Measurements from ENCODE around the gene SERGEF.

Gene SERGEF

DNA sequence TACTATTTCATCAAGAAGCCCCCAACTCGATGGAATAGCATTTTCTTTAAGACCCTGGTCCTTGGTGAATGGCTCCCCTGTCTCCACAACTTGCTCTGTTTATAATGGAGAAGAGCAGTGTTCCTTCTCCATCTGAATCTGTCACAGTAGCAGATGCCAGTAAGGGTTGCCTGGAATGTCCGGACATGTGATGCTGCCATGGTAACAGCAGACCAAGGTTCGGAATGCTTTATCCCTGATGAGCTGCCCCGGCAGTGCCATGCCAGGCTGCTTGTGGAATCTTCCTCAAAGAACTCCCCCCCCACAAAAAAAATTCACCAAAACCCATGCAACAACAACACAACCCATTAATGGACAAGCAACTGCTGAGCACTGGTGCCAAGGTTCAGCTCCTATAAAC, 205.8 kb downstream of the SERGEF start:
- no peak for DNase-seq
- in situ Hi-C loops (cut with HindIII; ENCODE audit: low pct_ligation_motif_present, low pct_unique_long_range_greater_than_20kb, low sequenced_read_pairs): no loop called here

DNA sequence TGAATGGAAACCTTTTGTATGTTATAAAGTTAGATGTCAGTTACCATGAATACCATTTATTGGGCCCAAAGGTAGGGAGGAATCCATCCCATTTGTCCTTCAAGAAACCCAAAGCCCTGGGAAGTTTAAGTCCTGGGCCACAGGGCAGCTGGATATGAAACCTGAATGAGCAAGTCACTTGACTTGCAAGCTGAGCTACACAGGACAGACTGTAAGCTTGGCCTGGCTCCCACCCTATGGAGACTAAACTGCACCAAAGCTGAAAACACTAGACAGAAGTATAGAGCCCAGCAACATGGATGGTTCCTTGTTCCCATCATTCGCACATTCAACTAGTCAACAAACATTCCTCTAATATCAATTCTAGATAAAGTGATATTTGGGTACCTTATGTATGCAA, 207.0 kb downstream of the SERGEF start:
- in situ Hi-C loops (cut with HindIII; ENCODE audit: low pct_ligation_motif_present, low pct_unique_long_range_greater_than_20kb, low sequenced_read_pairs): no loop called here
- no peak for DNase-seq

DNA sequence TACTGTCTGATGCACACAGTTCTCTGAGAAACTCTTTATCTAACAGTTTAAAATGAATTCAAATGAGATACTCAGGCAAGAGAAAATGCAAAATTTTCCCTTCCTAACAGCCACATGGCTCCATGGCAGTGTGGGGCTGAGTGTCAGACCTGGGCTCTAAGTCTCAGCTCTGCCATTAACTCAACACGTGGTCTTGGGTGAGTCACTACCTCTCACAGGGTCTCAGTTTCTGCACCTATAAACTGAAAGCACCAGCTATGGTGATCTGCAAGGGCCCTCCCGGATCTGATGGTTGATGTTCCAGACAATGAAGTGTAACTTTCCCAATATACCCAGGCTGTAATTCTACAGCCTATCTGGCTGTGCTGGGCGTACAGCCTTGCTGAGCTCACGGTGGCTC, 207.8 kb downstream of the SERGEF start:
- no peak for DNase-seq
- in situ Hi-C loops (cut with HindIII; ENCODE audit: low pct_ligation_motif_present, low pct_unique_long_range_greater_than_20kb, low sequenced_read_pairs): no loop called here

GRCh38 chr11:17803754-17804334, 209.0 kb downstream of the SERGEF start:
- no peak for DNase-seq
- in situ Hi-C loops (cut with HindIII; ENCODE audit: low pct_ligation_motif_present, low pct_unique_long_range_greater_than_20kb, low sequenced_read_pairs): no loop called here

- in situ Hi-C loops (cut with HindIII; ENCODE audit: low pct_ligation_motif_present, low pct_unique_long_range_greater_than_20kb, low sequenced_read_pairs): no loop called here
- no peak for DNase-seq
Observed at GRCh38 chr11:17802491-17802890, 210.4 kb downstream of the SERGEF start.

DNA sequence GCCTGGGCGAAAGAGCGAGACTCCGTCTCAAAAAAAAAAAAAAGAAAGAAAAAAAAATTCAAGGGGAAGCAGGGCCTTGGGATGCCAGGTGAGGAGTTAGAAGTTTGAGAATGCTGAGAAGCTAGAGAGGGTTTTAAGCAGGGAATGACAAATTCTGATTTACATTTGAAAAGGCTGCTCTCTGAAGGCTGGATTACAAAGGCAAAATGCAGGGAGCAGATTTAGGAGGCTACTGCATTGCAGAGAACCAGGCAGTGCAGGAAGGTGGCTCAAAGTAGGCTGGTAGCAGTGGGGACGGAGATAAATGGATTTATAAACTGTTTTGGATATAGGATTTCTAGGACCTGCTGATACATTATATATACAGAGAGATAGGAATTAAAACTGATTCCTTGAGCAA, 211.7 kb downstream of the SERGEF start:
- in situ Hi-C loops (cut with HindIII; ENCODE audit: low pct_ligation_motif_present, low pct_unique_long_range_greater_than_20kb, low sequenced_read_pairs): no loop called here
- no peak for DNase-seq

GRCh38 chr11:17799147-17799546, 213.7 kb downstream of the SERGEF start:
- DNase-seq: no peak
- in situ Hi-C loops (cut with HindIII; ENCODE audit: low pct_ligation_motif_present, low pct_unique_long_range_greater_than_20kb, low sequenced_read_pairs): no loop called here

DNA sequence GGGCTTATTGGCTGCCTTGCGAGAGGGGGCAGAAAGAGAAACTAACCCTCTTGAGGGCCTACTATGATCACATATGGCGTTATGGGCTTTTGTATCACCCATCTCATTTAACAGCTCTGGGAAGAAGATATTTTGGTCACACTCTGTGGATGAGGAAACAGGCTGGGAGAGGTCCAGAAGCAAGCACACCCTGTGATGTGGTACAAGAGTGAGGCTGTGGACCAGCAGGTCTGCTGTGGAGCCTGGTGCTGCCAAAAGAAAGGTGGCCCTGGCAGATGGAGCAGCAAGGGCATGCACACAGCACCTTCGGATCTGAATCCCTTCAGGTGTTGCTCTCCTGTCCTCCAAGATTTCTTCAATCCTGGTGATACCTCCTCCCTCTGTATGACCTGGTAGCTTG, 214.1 kb downstream of the SERGEF start:
- in situ Hi-C loops (cut with HindIII; ENCODE audit: low pct_ligation_motif_present, low pct_unique_long_range_greater_than_20kb, low sequenced_read_pairs): no loop called here
- no peak for DNase-seq

- DNase-seq: no peak
- in situ Hi-C loops (cut with HindIII; ENCODE audit: low pct_ligation_motif_present, low pct_unique_long_range_greater_than_20kb, low sequenced_read_pairs): no loop called here
Observed at GRCh38 chr11:17798253-17798652, 214.6 kb downstream of the SERGEF start.

GRCh38 chr11:17796154-17796553, 216.7 kb downstream of the SERGEF start:
- no peak for DNase-seq
- in situ Hi-C loops (cut with HindIII; ENCODE audit: low pct_ligation_motif_present, low pct_unique_long_range_greater_than_20kb, low sequenced_read_pairs): no loop called here

GRCh38 chr11:17794981-17795380, 217.9 kb downstream of the SERGEF start:
- in situ Hi-C loops (cut with HindIII; ENCODE audit: low pct_ligation_motif_present, low pct_unique_long_range_greater_than_20kb, low sequenced_read_pairs): no loop called here
- DNase-seq: no peak

GRCh38 chr11:17793642-17794170, 219.1 kb downstream of the SERGEF start:
- DNase-seq: no peak
- in situ Hi-C loops (cut with HindIII; ENCODE audit: low pct_ligation_motif_present, low pct_unique_long_range_greater_than_20kb, low sequenced_read_pairs): no loop called here

- DNase-seq: no peak
- in situ Hi-C loops (cut with HindIII; ENCODE audit: low pct_ligation_motif_present, low pct_unique_long_range_greater_than_20kb, low sequenced_read_pairs): no loop called here
Observed at GRCh38 chr11:17792161-17792560, 220.7 kb downstream of the SERGEF start.

DNA sequence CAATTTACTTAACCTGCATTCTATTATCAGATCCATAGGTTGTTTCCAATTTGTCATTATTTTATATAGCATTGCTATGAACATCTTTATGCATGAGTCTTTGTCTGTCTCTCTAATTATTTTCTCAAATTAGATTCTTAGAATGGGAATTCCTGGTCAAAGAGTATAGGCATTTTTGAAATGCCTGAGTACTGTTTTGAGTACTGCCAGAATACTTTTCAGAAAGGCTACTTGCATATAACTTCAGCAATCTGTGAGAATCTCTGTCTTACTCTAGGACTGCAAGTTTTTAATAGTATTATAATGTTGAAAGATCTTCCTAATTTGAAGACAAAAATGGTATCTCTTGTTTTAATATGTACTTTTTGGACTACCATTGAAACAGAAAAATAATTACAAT, 221.7 kb downstream of the SERGEF start:
- DNase-seq: no peak
- in situ Hi-C loops (cut with HindIII; ENCODE audit: low pct_ligation_motif_present, low pct_unique_long_range_greater_than_20kb, low sequenced_read_pairs): no loop called here

- no peak for DNase-seq
- in situ Hi-C loops (cut with HindIII; ENCODE audit: low pct_ligation_motif_present, low pct_unique_long_range_greater_than_20kb, low sequenced_read_pairs): no loop called here
Observed at GRCh38 chr11:17790453-17790852, 222.4 kb downstream of the SERGEF start.

- DNase-seq: no peak
- in situ Hi-C loops (cut with HindIII; ENCODE audit: low pct_ligation_motif_present, low pct_unique_long_range_greater_than_20kb, low sequenced_read_pairs): no loop called here
Observed at GRCh38 chr11:17788084-17788483, 224.8 kb downstream of the SERGEF start.

DNA sequence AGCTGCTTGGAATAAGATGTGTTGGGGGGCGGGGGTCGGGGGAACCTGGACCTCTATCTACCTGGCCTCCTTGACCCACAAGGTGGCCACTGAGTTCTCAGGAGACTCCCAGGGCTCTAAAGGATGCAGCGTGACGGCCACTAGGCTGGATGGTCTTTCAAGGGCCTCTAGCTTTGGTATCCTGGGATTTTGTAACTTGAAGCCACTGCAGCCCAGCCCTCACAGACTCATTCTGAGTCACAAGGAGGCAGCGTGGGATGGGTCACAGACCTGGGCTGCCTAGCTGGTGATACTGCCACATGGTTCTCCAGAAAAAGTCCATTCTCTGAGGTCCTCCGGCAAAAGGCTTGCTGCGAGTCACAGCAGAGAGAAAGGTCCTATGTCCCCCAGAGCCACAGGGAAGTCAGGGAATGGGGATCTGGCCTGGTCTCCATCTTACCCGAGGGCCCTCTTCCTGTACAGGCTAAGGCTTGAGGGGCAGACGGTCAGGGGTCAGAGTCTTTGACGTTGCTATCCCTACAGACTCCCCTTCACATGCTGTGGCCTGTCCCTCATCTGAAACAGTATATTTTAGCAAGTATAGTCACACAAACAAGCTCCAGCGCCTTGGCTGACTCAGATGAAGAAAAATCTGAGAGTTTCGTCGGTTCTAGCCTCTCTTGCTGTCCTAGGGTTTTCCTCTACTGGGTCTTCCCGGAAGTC, 225.9 kb downstream of the SERGEF start:
- in situ Hi-C loops (cut with HindIII; ENCODE audit: low pct_ligation_motif_present, low pct_unique_long_range_greater_than_20kb, low sequenced_read_pairs): no loop called here
- DNase-seq: no peak

GRCh38 chr11:17783878-17784277, 229.0 kb downstream of the SERGEF start:
- in situ Hi-C loops (cut with HindIII; ENCODE audit: low pct_ligation_motif_present, low pct_unique_long_range_greater_than_20kb, low sequenced_read_pairs): no loop called here
- DNase-seq: no peak

GRCh38 chr11:17782603-17783337, 230.1 kb downstream of the SERGEF start:
- DNase-seq: no peak
- in situ Hi-C loops (cut with HindIII; ENCODE audit: low pct_ligation_motif_present, low pct_unique_long_range_greater_than_20kb, low sequenced_read_pairs): no loop called here

GRCh38 chr11:17782145-17782544, 230.7 kb downstream of the SERGEF start:
- in situ Hi-C loops (cut with HindIII; ENCODE audit: low pct_ligation_motif_present, low pct_unique_long_range_greater_than_20kb, low sequenced_read_pairs): no loop called here
- no peak for DNase-seq
